GM23248 (cell line): ENCODE measurements around the gene EPB41L5. TPM values are rescaled to one million over a fixed set of nuclear protein-coding genes. Genes with fewer than 3 reads are reported as not detected.

Experiments used
- DNase-seq: peaks from one replicate; pipeline ENCODE4 v3.0.0-alpha.2; 2015
- H2AFZ ChIP-seq: fragments of 200-600 bp; sonication (generic); 2 replicates; pipeline ENCODE4 v1.6.1; 2016; ENCODE audit warnings: antibody characterized with exemption
- H3F3A ChIP-seq: fragments of 200-600 bp; sonication (generic); 2 replicates; pipeline ENCODE4 v1.6.1; 2016; ENCODE audit warnings: mild to moderate bottlenecking, antibody characterized with exemption, mixed run types; ENCODE audit not compliant: insufficient read depth
- H3K27ac ChIP-seq: fragments of 200-600 bp; sonication (generic); 2 replicates; pipeline ENCODE4 v1.5.1; 2016; ENCODE audit warnings: mild to moderate bottlenecking
- H3K27me3 ChIP-seq: fragments of 200-600 bp; sonication (generic); replicated peaks from 2 replicates; pipeline ENCODE4 v1.6.1; 2016; ENCODE audit warnings: mild to moderate bottlenecking; ENCODE audit not compliant: insufficient read depth
- H3K36me3 ChIP-seq: fragments of 200-600 bp; sonication (generic); 2 replicates; pipeline ENCODE4 v1.6.1; 2016; ENCODE audit warnings: low read depth, mild to moderate bottlenecking
- H3K4me1 ChIP-seq: fragments of 200-600 bp; sonication (generic); 2 replicates; pipeline ENCODE4 v1.6.1; 2016; ENCODE audit warnings: mild to moderate bottlenecking; ENCODE audit not compliant: insufficient read depth
- H3K4me2 ChIP-seq: fragments of 200-600 bp; sonication (generic); one replicate; pipeline ENCODE4 v1.6.1; 2016; ENCODE audit warnings: mild to moderate bottlenecking; ENCODE audit not compliant: unreplicated experiment
- H3K4me3 ChIP-seq: fragments of 200-600 bp; sonication (generic); 2 replicates; pipeline ENCODE4 v1.5.1; 2016; ENCODE audit warnings: mild to moderate bottlenecking
- H3K79me2 ChIP-seq: fragments of 200-600 bp; sonication (generic); 2 replicates; pipeline ENCODE4 v1.6.1; 2016; ENCODE audit warnings: mild to moderate bottlenecking; ENCODE audit not compliant: insufficient read depth
- H3K9ac ChIP-seq: fragments of 200-600 bp; sonication (generic); 2 replicates; pipeline ENCODE4 v1.6.1; 2016; ENCODE audit warnings: mild to moderate bottlenecking
- H3K9me2 ChIP-seq: fragments of 200-600 bp; sonication (generic); 2 replicates; pipeline ENCODE4 v1.6.1; 2016; ENCODE audit warnings: mixed run types, mild to moderate bottlenecking, moderate library complexity; ENCODE audit not compliant: insufficient read depth
- H3K9me3 ChIP-seq: fragments of 200-600 bp; sonication (generic); one replicate; pipeline ENCODE4 v1.6.1; 2017; ENCODE audit warnings: low read depth
- H4K20me1 ChIP-seq: fragments of 200-600 bp; sonication (generic); 2 replicates; pipeline ENCODE4 v1.6.0; 2016; ENCODE audit not compliant: insufficient read depth
- EZH2 ChIP-seq: fragments of 200-600 bp; sonication (generic); IDR thresholded peaks from 2 replicates; pipeline ENCODE4 v1.6.1; 2018; ENCODE audit warnings: antibody characterized with exemption, mild to moderate bottlenecking; ENCODE audit not compliant: insufficient read depth, poor library complexity, severe bottlenecking
- EZH2phosphoT487 ChIP-seq: fragments of 200-600 bp; sonication (generic); IDR thresholded peaks from 2 replicates; pipeline ENCODE4 v1.6.1; 2018; ENCODE audit warnings: antibody characterized with exemption, moderate library complexity, mild to moderate bottlenecking, low read depth; ENCODE audit not compliant: insufficient read depth
- WGBS, 2 experiments: methylation state at CpG; one replicate each; pipeline ENCODE4 v1.1.6; 2015 to 2017; ENCODE audit warnings: low lambda C conversion rate in 2 of 2, low coverage in 1 of 2; ENCODE audit errors: missing lambda C conversion rate in 2 of 2; 5-methylcytosine and 5-hydroxymethylcytosine counted together
- in situ Hi-C: fragments of 300-500 bp; cut with MboI; formaldehyde crosslinking; loops from 2 replicates; pipeline ENCODE4 v1.15.0; 2020
- polyA plus RNA-seq: library from polyadenylated mRNA; unstranded; fragments of >200 nt; fragmentation: Nextera tagmentation; extraction: Ambion mirVana; gene quantifications from 2 replicates; pipeline ENCODE4 v1.2.1, GENCODE V29; 2016
- total RNA-seq: library from RNA; depleted of rRNA; stranded (reverse); fragments of >200 nt; shearing (Covaris generic); gene quantifications from 2 replicates; pipeline ENCODE4 v1.2.3, GENCODE V29; 2014

Gene EPB41L5
- total and polyA plus RNA-seq, 2 experiments from 2014 or later = 3.0 to 4.0 TPM

- Histone ChIP-seq H3K27ac (peak overlapping the region; percentile 64; the same call in 1 of the 2 replicates), H3K4me3 (peak overlapping the region; percentile 72), H2AFZ (peak overlapping the region; percentile 80), H3K36me3 (peaks cover 7% of the 10 kb centered on the region; the same call in 1 of the 2 replicates), H3K9me3 (no peaks in the 10 kb centered on the region), H3K79me2 (peaks cover 29% of the 10 kb centered on the region), H3K4me2 (peak overlapping the region; percentile 81), H3K9ac (peak overlapping the region; percentile 76), H3K27me3 (no peaks in the 10 kb centered on the region), H3K4me1 (peaks cover 22% of the 10 kb centered on the region), H3K9me2 (no peaks in the 10 kb centered on the region; the same call in 1 of the 2 replicates), H3F3A (no peaks in the 10 kb centered on the region), H4K20me1 (no peaks in the 10 kb centered on the region)
- no peak for DNase-seq
- no peak for TF ChIP-seq EZH2
- TF ChIP-seq EZH2phosphoT487 = no peak
- in situ Hi-C loops = no loop called here
- WGBS, 2 experiments = 79 to 82% methylated on average over 48 to 49 of the region's 49 CpGs
Measured at GRCh38 chr2:120222186-120223033, 209.5 kb downstream of the EPB41L5 start.

- no peaks in the 10 kb centered on the region for H3K9me3 ChIP-seq
- peak within 1 kb of the TSS; percentile 72 for H3K4me3 ChIP-seq
- peak within 1 kb of the TSS; percentile 76 for H3K9ac ChIP-seq
- H4K20me1 ChIP-seq = no peaks in the 10 kb centered on the region
- 4 to 7% methylated on average over 61 to 86 of the region's 108 CpGs for WGBS, 2 experiments
- H3K4me1 ChIP-seq = peaks cover 22% of the 10 kb centered on the region
- no peaks in the 10 kb centered on the region for H3F3A ChIP-seq
- no peaks in the 10 kb centered on the region for H3K27me3 ChIP-seq
- no peaks in the 10 kb centered on the region; the same call in 1 of the 2 replicates for H3K9me2 ChIP-seq
- peak; percentile 92 for DNase-seq
- TF ChIP-seq EZH2phosphoT487 = no peak
- TF ChIP-seq EZH2 = no peak
- peaks cover 7% of the 10 kb centered on the region; the same call in 1 of the 2 replicates for H3K36me3 ChIP-seq
- peaks cover 27% of the 10 kb centered on the region for H3K79me2 ChIP-seq
- peak within 1 kb of the TSS; percentile 80 for H2AFZ ChIP-seq
- in situ Hi-C loops = no loop called here
- peak within 1 kb of the TSS; percentile 81 for H3K4me2 ChIP-seq
- H3K27ac ChIP-seq = peak within 1 kb of the TSS; percentile 64
Measured at GRCh38 chr2:120223034-120223912, 210.4 kb downstream of the EPB41L5 start, which contains the start of gene TMEM185B. TMEM185B (minus strand) TSS chr2:120223400; CDS start chr2:120222976, 424 bp downstream.

GRCh38 chr2:120224256-120224655 lies 211.4 kb downstream of the EPB41L5 start:
- peaks cover 27% of the 10 kb centered on the region for H3K79me2 ChIP-seq
- no peaks in the 10 kb centered on the region for H3K9me3 ChIP-seq
- DNase-seq = no peak
- H4K20me1 ChIP-seq = no peaks in the 10 kb centered on the region
- TF ChIP-seq EZH2phosphoT487 (no peak), EZH2 (no peak)
- H3K27me3 ChIP-seq = no peaks in the 10 kb centered on the region
- peaks cover 7% of the 10 kb centered on the region; the same call in 1 of the 2 replicates for H3K36me3 ChIP-seq
- H3K4me3 ChIP-seq = no peak overlapping the region; the same call in 1 of the 2 replicates
- H3K27ac ChIP-seq = no peak overlapping the region
- H2AFZ ChIP-seq = no peak overlapping the region
- no peaks in the 10 kb centered on the region; the same call in 1 of the 2 replicates for H3K9me2 ChIP-seq
- peak overlapping the region; percentile 81 for H3K4me2 ChIP-seq
- in situ Hi-C loops = no loop called here
- H3F3A ChIP-seq = no peaks in the 10 kb centered on the region
- H3K9ac ChIP-seq = no peak overlapping the region
- 98 to 99% methylated on average over 13 of the region's 13 CpGs for WGBS, 2 experiments
- H3K4me1 ChIP-seq = peaks cover 22% of the 10 kb centered on the region
